ENCODE results near the gene LORICRIN.

LORICRIN gene

DNA sequence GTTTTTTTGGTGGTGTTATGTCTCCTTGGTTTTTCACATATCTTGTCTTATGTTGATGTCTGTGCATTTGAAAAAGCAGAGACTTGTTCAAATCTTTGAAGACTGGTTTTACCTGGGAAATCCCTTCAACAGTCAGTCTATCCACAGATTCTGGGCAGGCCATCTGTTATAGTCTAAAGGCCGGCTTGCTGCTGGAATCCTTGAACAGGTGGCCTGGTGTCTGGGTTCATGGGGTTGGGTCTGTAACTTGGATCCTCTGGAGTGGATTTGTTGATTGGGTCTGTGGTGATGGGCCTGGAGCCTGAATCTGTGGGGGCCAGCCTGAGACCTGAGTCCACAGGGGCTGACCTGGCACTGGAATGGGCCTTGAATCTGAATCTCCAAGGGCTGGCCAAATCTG, 12.2 kb downstream of the LORICRIN start:
- Histone ChIP-seq H3K27ac (ENCODE audit: low read depth, low read length) (no peak overlapping the region), H3F3A (ENCODE audit: insufficient read depth) (no peaks in the 10 kb centered on the region), H4K20me1 (ENCODE audit: low read depth, low read length) (no peaks in the 10 kb centered on the region), H3K27me3 (ENCODE audit: low read length) (no peaks in the 10 kb centered on the region), H3K9me3 (ENCODE audit: insufficient read depth, low read length) (no peaks in the 10 kb centered on the region), H3K4me3 (ENCODE audit: insufficient read depth, low read length, poor library complexity, severe bottlenecking) (no peak overlapping the region), H2AFZ (ENCODE audit: low read depth, low read length, severe bottlenecking) (no peak overlapping the region), H3K79me2 (ENCODE audit: insufficient read depth, low read length) (no peaks in the 10 kb centered on the region), H3K9me2 (replicated peaks; ENCODE audit: insufficient read depth, low read length) (no peaks in the 10 kb centered on the region), H3K9ac (ENCODE audit: low read length) (no peak overlapping the region), H3K36me3 (ENCODE audit: low read length) (no peaks in the 10 kb centered on the region), H3K4me2 (ENCODE audit: low read depth, low read length, poor library complexity, severe bottlenecking) (no peak overlapping the region)
- no peak for TF ChIP-seq EZH2phosphoT487 (conservative IDR thresholded peaks at IDR 0.05; ENCODE audit: low read length)
- TF ChIP-seq, protein P1, sequence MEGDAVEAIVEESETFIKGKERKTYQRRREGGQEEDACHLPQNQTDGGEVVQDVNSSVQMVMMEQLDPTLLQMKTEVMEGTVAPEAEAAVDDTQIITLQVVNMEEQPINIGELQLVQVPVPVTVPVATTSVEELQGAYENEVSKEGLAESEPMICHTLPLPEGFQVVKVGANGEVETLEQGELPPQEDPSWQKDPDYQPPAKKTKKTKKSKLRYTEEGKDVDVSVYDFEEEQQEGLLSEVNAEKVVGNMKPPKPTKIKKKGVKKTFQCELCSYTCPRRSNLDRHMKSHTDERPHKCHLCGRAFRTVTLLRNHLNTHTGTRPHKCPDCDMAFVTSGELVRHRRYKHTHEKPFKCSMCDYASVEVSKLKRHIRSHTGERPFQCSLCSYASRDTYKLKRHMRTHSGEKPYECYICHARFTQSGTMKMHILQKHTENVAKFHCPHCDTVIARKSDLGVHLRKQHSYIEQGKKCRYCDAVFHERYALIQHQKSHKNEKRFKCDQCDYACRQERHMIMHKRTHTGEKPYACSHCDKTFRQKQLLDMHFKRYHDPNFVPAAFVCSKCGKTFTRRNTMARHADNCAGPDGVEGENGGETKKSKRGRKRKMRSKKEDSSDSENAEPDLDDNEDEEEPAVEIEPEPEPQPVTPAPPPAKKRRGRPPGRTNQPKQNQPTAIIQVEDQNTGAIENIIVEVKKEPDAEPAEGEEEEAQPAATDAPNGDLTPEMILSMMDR (IDR thresholded peaks at IDR 0.05; ENCODE audit: insufficient read depth, low read length, poor library complexity, severe bottlenecking) = no peak

DNA sequence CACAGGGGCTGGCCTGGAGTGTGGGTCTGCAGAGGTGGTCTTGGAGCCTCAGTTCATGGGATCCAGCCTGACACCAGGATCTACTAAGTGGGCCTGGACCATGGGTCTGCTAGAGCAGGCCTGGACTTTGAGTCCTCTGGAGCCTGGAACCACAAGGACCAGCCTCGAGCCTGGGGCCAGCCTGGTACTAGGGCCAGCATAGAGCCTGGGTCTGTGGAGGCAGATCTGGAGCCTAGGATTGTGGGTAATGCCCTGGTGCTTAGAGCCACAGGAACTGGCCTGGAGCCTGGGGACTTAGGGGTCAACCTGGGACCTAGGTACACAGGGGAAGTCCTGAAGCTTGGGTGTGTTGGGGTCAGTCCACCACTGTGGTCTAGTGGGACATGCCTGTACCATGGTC, 12.7 kb downstream of the LORICRIN start:
- H3K9me2 ChIP-seq (replicated peaks; ENCODE audit: insufficient read depth, low read length) = no peaks in the 10 kb centered on the region
- H2AFZ ChIP-seq (ENCODE audit: low read depth, low read length, severe bottlenecking) = no peak overlapping the region
- H3F3A ChIP-seq (ENCODE audit: insufficient read depth) = no peaks in the 10 kb centered on the region
- H3K9ac ChIP-seq (ENCODE audit: low read length) = no peak overlapping the region
- no peaks in the 10 kb centered on the region for H4K20me1 ChIP-seq (ENCODE audit: low read depth, low read length)
- no peaks in the 10 kb centered on the region for H3K79me2 ChIP-seq (ENCODE audit: insufficient read depth, low read length)
- no peak for TF ChIP-seq EZH2phosphoT487 (conservative IDR thresholded peaks at IDR 0.05; ENCODE audit: low read length)
- TF ChIP-seq, protein P1 (IDR thresholded peaks at IDR 0.05; ENCODE audit: insufficient read depth, low read length, poor library complexity, severe bottlenecking) = no peak
- H3K27me3 ChIP-seq (ENCODE audit: low read length) = no peaks in the 10 kb centered on the region
- no peaks in the 10 kb centered on the region for H3K9me3 ChIP-seq (ENCODE audit: insufficient read depth, low read length)
- no peak overlapping the region for H3K27ac ChIP-seq (ENCODE audit: low read depth, low read length)
- no peak overlapping the region for H3K4me3 ChIP-seq (ENCODE audit: insufficient read depth, low read length, poor library complexity, severe bottlenecking)
- H3K4me2 ChIP-seq (ENCODE audit: low read depth, low read length, poor library complexity, severe bottlenecking) = no peak overlapping the region
- no peaks in the 10 kb centered on the region for H3K36me3 ChIP-seq (ENCODE audit: low read length)

DNA sequence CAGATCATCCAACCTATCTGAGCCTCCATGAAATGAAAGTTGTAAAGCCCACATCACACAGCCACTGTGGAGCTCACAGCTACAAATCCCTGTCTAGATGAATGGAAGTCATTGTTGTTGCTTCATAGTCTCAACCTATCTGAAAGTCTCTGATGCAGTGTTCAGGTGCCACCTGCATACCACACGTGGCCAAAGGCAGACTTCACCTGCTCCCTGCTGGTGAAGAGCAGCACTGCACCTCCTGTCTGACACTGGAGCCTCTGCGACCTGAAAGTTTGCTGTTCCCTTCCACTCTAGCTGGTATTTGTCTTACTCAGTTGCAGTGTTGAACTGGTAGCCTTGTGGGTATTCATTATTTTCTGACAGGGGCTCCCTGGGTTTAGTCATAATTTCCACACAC, 18.4 kb downstream of the LORICRIN start:
- Histone ChIP-seq H3F3A (ENCODE audit: insufficient read depth) (no peaks in the 10 kb centered on the region), H3K27ac (ENCODE audit: low read depth, low read length) (no peak overlapping the region), H4K20me1 (ENCODE audit: low read depth, low read length) (no peaks in the 10 kb centered on the region), H3K4me2 (ENCODE audit: low read depth, low read length, poor library complexity, severe bottlenecking) (no peak overlapping the region), H3K9me3 (ENCODE audit: insufficient read depth, low read length) (no peaks in the 10 kb centered on the region), H3K9me2 (replicated peaks; ENCODE audit: insufficient read depth, low read length) (no peaks in the 10 kb centered on the region), H3K4me3 (ENCODE audit: insufficient read depth, low read length, poor library complexity, severe bottlenecking) (no peak overlapping the region), H3K27me3 (ENCODE audit: low read length) (no peaks in the 10 kb centered on the region), H2AFZ (ENCODE audit: low read depth, low read length, severe bottlenecking) (no peak overlapping the region), H3K36me3 (ENCODE audit: low read length) (no peaks in the 10 kb centered on the region), H3K79me2 (ENCODE audit: insufficient read depth, low read length) (no peaks in the 10 kb centered on the region), H3K9ac (ENCODE audit: low read length) (no peak overlapping the region)
- no peak for TF ChIP-seq EZH2phosphoT487 (conservative IDR thresholded peaks at IDR 0.05; ENCODE audit: low read length)
- TF ChIP-seq, protein P1 (IDR thresholded peaks at IDR 0.05; ENCODE audit: insufficient read depth, low read length, poor library complexity, severe bottlenecking) = peak; percentile 50

All from SU-DHL-6 (cell line).